GM10266 (cell line): ENCODE results near the gene DDX41.

Source experiments
- DNase-seq: peaks from one replicate; pipeline ENCODE4 v3.0.0; 2012; ENCODE audit errors: extremely low spot score
- CTCF ChIP-seq: IDR thresholded peaks from 2 replicates; pipeline ENCODE4 v1.5.1; 2012; ENCODE audit warnings: mild to moderate bottlenecking, low read depth; ENCODE audit not compliant: control insufficient read depth, insufficient read depth; ENCODE audit errors: missing control alignments

DDX41 gene

GRCh38 chr5:177484902-177485549 is 31.7 kb downstream of the DDX41 start:
- no peak for DNase-seq
- TF ChIP-seq CTCF = no peak

GRCh38 chr5:177483994-177484901 is 32.5 kb downstream of the DDX41 start:
- TF ChIP-seq CTCF = no peak
- DNase-seq = no peak

- TF ChIP-seq CTCF = no peak
These were observed 33.7 kb downstream of the DDX41 start for GRCh38 chr5:177483042-177483441.

GRCh38 chr5:177482359-177482795 is 34.4 kb downstream of the DDX41 start:
- no peak for DNase-seq
- no peak for TF ChIP-seq CTCF

More at GRCh38 chr5:177483042-177483441, 33.7 kb downstream of the DDX41 start:
- DNase-seq = no peak

GRCh38 chr5:177479774-177480173 is 37.0 kb downstream of the DDX41 start:
- no peak for DNase-seq

GRCh38 chr5:177478711-177479646 is 37.8 kb downstream of the DDX41 start:
- no peak for DNase-seq
- TF ChIP-seq CTCF = no peak

More at GRCh38 chr5:177479774-177480173, 37.0 kb downstream of the DDX41 start:
- TF ChIP-seq CTCF = no peak
